Esophagus (tissue), 2 donors: Measurements from ENCODE around the gene GRHL1. TPM values are rescaled to one million over a fixed set of nuclear protein-coding genes. Genes with fewer than 3 reads are reported as not detected.

Source experiments
- H3K27ac ChIP-seq, 2 donors: one replicate each; pipeline ENCODE4 v1.5.1; 2013; ENCODE audit warnings: low read depth in 2 of 2, mild to moderate bottlenecking in 2 of 2, inconsistent platforms in 1 of 2, low read length in 1 of 2, moderate library complexity in 1 of 2
- H3K27me3 ChIP-seq, 2 donors: one replicate each; pipeline ENCODE4 v1.6.1; 2013; ENCODE audit warnings: low read length in 2 of 2, control low read depth in 1 of 2, mild to moderate bottlenecking in 1 of 2; ENCODE audit not compliant: insufficient read depth in 2 of 2, control insufficient read depth in 1 of 2
- H3K36me3 ChIP-seq, 2 donors: one replicate each; pipeline ENCODE4 v1.6.1; 2013; ENCODE audit warnings: low read length in 1 of 2; ENCODE audit not compliant: control insufficient read depth in 2 of 2, insufficient read depth in 2 of 2
- H3K4me1 ChIP-seq, 2 donors: one replicate each; pipeline ENCODE4 v1.6.1; 2013; ENCODE audit warnings: low read length in 1 of 2; ENCODE audit not compliant: control insufficient read depth in 2 of 2, insufficient read depth in 2 of 2
- H3K4me3 ChIP-seq, 2 donors: one replicate each; pipeline ENCODE4 v1.5.1; 2013; ENCODE audit warnings: low read length in 2 of 2, mild to moderate bottlenecking in 2 of 2, low read depth in 1 of 2, moderate library complexity in 1 of 2
- H3K9me3 ChIP-seq, 2 donors: one replicate each; pipeline ENCODE4 v1.6.1; 2013; ENCODE audit warnings: mild to moderate bottlenecking in 2 of 2, low read depth in 1 of 2, low read length in 1 of 2, moderate library complexity in 1 of 2; ENCODE audit not compliant: control insufficient read depth in 2 of 2, insufficient read depth in 1 of 2
- WGBS, 2 donors: extraction: QIAGEN DNeasy Blood & Tissue Kit; methylation state at CpG; one replicate each; pipeline ENCODE4 v1.1.7; 2013; 5-methylcytosine and 5-hydroxymethylcytosine counted together
- polyA plus RNA-seq, 2 donors: library from polyadenylated mRNA; stranded (reverse); fragments of 200-250 nt; gene quantifications; one replicate each; pipeline ENCODE4 v1.2.3, GENCODE V29; 2013
- donor health status: healthy with polysubstance abuse.
- donor health status: Bipolar disorder and iron deficiency.

The GRHL1 gene
- polyA plus RNA-seq, 2 donors, result 61.8 to 94.7 TPM

DNA sequence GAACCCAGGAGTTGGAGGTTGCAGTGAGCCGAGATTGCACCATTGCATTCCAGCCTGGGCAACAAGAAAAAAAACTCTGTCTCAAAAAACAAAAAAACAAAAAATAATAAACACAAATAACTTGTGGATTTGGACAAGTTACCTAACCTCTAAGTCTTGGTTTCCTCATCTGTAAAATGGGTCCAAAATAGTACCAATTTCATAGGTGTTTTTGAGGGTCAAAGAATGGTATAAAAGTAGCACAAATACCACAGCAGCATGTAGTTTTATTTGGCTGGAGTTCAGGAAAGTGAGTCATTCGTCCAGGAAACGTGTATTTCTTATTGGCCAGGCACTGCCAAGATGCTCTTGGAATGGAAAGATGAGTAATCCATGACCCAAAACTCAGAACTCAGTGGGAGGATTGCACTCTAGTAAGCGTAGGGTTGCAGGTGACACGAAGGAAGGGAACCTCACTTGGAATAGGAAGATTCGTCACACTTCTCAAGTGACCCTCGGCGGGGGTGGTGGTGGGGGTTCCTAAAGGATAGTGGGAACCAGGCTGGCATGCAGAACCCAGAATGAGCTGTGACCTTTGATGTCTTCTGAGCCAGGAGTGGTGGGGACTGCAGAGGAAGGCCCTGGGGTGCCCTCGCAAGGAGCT, 24.4 kb downstream of the GRHL1 start:
- Histone ChIP-seq H3K27me3 (no peaks in the 10 kb centered on the region), H3K36me3 (peaks cover 0 to 11% of the 10 kb centered on the region in 2 donors), H3K4me1 (peaks cover 2 to 14% of the 10 kb centered on the region in 2 donors), H3K4me3 (no peak overlapping the region), H3K27ac (peak overlapping the region; percentile 26 to 75), H3K9me3 (no peaks in the 10 kb centered on the region)
- 43 to 55% methylated on average over 9 of the region's 9 CpGs for WGBS, 2 donors

DNA sequence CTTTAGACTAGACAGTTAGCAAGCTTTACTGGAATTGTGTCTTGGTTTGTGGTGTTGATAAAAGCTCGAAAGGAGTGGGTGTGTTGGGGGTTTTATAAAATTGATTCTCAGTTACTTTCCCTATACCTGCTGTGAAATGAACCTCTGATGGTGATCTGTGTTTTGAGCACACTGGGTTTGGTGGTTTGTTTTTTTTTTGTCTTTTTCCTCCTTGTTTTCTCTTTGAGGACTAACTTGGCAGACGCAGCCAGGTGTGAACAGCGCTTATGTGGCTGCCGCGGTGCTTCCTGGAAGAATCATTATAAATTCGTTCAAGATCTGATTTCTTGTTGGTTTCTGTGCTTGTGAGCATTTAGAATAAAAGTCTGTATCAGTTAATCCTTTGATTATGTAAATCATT, 28.5 kb downstream of the GRHL1 start:
- no peak overlapping the region for H3K4me3 ChIP-seq
- no peaks in the 10 kb centered on the region for H3K9me3 ChIP-seq
- no peak overlapping the region for H3K27ac ChIP-seq
- peaks cover 3 to 13% of the 10 kb centered on the region in 2 donors for H3K36me3 ChIP-seq
- H3K27me3 ChIP-seq, result no peaks in the 10 kb centered on the region
- H3K4me1 ChIP-seq, result peaks cover 2 to 7% of the 10 kb centered on the region in 2 donors
- 70 to 81% methylated on average over 6 of the region's 6 CpGs for WGBS, 2 donors

DNA sequence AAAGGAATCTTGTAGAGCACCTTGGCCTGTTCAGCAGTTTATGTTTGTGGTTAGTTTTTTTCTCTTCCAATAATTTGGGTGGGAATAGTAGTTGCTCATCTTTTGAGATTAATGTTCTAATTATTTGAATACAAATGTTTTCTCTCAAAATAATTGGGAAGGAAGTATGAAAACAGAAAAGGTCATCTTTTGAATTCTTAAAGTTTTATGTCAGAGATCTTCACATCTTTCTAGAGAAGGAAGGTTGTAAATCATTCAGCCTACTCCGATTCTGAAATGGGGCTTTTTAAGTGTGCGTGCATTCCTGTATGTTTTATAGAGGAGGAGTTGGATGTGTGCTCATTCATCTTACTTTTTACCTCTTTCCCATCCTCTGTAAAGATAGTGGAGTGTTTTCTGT, 29.0 kb downstream of the GRHL1 start:
- no peak overlapping the region for H3K4me3 ChIP-seq
- peaks cover 2 to 7% of the 10 kb centered on the region in 2 donors for H3K4me1 ChIP-seq
- H3K9me3 ChIP-seq, result no peaks in the 10 kb centered on the region
- H3K27ac ChIP-seq, result no peak overlapping the region
- H3K36me3 ChIP-seq, result peaks cover 3 to 12% of the 10 kb centered on the region in 2 donors
- 91 to 95% methylated on average over 2 of the region's 2 CpGs for WGBS, 2 donors
- no peaks in the 10 kb centered on the region for H3K27me3 ChIP-seq

DNA sequence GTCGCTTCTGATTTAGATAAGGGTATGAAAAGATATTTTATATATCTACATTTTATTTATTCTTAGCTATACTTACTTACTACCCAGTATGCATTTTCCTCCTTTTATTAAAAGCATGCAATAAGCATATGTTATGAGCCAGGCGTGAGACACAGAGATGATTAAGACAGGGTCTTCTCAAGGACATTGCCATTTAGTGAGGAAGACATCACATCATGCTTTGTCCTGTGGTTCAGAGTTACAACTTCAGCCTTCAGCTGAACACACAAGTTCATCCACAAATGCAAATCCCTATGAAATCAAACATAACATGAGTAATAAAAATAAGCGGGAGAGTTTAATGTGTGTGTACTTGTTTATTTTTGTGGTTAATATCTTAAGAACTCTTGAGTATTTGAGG, 30.2 kb downstream of the GRHL1 start:
- 86 to 89% methylated on average over 3 of the region's 3 CpGs for WGBS, 2 donors
- H3K36me3 ChIP-seq, result peaks cover 3 to 9% of the 10 kb centered on the region in 2 donors

DNA sequence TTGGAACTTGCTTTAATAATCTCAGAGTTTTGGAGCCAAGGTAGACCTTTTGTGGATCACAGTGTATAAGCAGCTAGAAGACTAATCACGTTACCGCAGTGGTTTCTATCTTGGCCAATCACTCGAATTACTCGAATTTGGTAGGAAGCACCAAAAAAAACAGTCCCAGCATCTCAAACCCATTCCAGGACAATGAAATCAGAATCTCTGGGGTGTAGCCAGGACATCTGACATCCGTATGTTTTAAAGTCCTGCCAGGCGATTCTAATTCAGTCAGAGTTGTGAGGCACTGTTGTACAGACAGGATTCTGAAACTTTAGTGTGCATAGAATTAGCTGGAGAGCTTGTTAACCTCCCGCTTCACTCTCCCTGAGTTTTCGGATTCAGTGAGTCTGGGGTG, 30.8 kb downstream of the GRHL1 start:
- H3K4me1 ChIP-seq, result no peaks in the 10 kb centered on the region
- H3K36me3 ChIP-seq, result peaks cover 3 to 13% of the 10 kb centered on the region in 2 donors
- 70 to 71% methylated on average over 8 of the region's 8 CpGs for WGBS, 2 donors
- no peak overlapping the region for H3K27ac ChIP-seq
- H3K9me3 ChIP-seq, result no peaks in the 10 kb centered on the region
- no peaks in the 10 kb centered on the region for H3K27me3 ChIP-seq
- H3K4me3 ChIP-seq, result no peak overlapping the region

More for the DNA sequence above, 30.2 kb downstream of the GRHL1 start:
- Histone ChIP-seq H3K9me3 (no peaks in the 10 kb centered on the region), H3K4me3 (no peak overlapping the region), H3K4me1 (no peaks in the 10 kb centered on the region), H3K27ac (no peak overlapping the region), H3K27me3 (no peaks in the 10 kb centered on the region)

DNA sequence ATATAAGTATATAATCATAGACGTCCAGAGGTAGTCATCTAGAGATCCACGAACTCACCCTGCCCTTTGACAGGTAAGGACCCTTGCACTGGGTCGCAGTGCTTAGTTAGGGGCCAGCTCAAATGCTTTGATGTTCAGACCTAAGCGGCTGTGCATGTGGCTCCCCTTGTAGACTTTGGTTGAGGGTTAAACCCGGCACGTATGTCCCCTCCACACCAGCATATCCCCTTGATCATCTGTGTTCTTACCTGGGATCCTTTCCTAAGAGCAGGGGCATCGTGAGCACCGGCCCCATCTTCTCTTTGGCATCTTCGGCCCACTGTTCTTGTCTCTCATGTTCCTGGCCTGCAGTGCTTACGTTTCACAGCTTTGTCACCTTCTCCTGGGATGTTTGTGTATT, 31.4 kb downstream of the GRHL1 start:
- no peak overlapping the region for H3K27ac ChIP-seq
- peaks cover 3 to 13% of the 10 kb centered on the region in 2 donors for H3K36me3 ChIP-seq
- H3K4me3 ChIP-seq, result no peak overlapping the region
- WGBS, 2 donors, result 91 to 95% methylated on average over 10 of the region's 10 CpGs
- no peaks in the 10 kb centered on the region for H3K9me3 ChIP-seq
- H3K27me3 ChIP-seq, result no peaks in the 10 kb centered on the region
- no peaks in the 10 kb centered on the region for H3K4me1 ChIP-seq

DNA sequence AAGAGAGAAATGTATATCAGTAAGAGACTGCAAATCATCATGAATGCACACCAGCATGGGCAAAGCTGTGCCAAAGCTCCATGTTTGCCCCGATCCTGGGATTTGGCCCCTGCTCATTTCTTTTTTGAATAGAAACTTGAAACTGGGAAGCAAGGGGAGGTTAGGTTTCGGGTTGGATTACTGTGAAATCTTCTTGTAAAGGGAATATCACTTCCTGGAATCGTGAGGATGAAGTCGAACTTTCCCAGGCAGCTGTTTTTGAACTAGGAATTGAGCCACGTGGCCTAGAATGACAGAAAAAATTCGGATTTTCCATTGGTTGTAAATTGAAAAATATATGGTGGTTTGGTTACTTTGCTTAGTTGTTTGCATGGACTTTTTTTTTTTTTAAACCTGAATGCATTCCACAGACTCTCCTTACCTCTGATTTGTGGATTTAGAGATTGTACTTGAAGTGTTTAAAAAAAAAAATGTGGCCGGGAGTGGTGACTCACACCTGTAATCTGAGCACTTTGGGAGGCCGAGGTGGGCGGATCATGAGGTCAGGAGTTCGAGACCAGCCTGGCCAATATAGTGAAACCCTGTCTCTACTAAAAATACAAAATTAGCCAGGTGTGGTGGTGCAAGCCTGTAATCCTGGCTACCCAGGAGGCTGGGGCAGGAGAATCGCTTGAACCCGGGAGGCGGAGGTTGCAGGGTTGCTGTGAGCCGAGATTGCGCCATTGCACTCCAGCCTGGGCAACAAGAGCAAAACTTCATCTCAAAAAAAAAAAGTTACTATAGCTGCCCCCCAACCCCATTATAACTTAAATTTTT, 32.1 kb downstream of the GRHL1 start:
- Histone ChIP-seq H3K27ac (no peak overlapping the region), H3K4me1 (no peaks in the 10 kb centered on the region), H3K36me3 (peaks cover 3 to 9% of the 10 kb centered on the region in 2 donors), H3K27me3 (no peaks in the 10 kb centered on the region), H3K4me3 (no peak overlapping the region), H3K9me3 (no peaks in the 10 kb centered on the region)
- WGBS, 2 donors, result 53 to 70% methylated on average over 15 of the region's 15 CpGs

DNA sequence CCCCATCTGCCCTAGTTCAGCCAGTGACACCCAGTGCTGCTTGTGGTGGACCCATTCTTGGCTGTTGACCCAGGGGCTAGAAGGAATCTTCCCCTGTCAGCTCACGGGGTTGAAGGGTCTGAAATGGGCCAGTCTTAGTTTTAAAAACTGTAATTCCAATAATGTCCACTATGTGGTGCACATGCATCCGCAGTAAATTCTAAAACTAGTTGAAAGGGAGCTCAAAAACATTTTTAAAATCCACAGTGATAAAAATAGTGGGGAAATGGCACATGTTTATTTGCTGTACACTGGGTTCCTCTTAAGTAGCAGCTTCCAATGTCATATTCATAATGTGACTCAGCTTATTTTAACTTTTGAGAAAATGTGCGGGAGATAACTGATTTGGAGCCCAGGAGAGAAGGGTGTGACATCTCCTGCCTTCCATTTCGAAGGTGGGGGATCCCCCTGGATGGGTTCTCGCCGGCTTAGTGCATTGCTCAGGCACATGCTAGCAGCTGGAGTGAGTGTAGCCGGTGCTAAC, 32.8 kb downstream of the GRHL1 start:
- Histone ChIP-seq H3K4me1 (no peaks in the 10 kb centered on the region), H3K9me3 (no peaks in the 10 kb centered on the region), H3K27ac (peak overlapping the region in 1 of 2 donors; percentile 54), H3K4me3 (no peak overlapping the region), H3K36me3 (peaks cover 3 to 9% of the 10 kb centered on the region in 2 donors), H3K27me3 (no peaks in the 10 kb centered on the region)
- 16 to 26% methylated on average over 7 of the region's 7 CpGs for WGBS, 2 donors

DNA sequence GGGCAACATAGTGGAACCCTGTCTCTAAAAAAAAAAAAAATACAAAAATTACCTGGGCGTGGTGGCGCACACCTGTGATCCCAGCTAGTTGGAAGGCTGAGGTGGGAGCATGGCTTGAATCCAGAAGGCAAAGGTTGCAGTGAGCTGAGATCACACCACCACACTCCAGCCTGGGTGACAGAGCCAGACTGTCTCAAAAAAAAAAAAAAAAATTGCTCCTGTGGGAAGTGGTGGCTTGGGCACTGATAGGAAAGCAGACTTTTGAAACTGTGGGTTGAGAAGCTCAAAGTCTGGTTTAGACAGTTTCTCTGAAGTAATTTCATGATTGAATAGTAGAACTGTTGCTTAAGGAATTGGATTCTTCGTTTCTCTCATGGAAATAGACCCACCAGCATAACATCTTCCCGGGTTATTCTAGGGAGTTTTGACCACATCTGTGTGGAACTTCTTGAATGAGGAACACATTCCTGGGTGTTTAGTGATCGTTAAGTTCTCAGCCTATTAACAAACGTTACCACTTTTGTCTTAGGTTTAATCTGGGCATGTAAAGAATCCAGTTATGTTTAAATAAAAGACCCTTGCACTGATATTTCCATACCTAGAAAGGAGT, 33.5 kb downstream of the GRHL1 start:
- 67 to 73% methylated on average over 6 of the region's 6 CpGs for WGBS, 2 donors
- H3K27ac ChIP-seq, result no peak overlapping the region
- H3K27me3 ChIP-seq, result no peaks in the 10 kb centered on the region

More for the DNA sequence above, 33.5 kb downstream of the GRHL1 start:
- Histone ChIP-seq H3K4me1 (no peaks in the 10 kb centered on the region), H3K36me3 (peaks cover 3 to 9% of the 10 kb centered on the region in 2 donors), H3K4me3 (no peak overlapping the region), H3K9me3 (no peaks in the 10 kb centered on the region)
